Fibroblast of peridontal ligament (primary cell): ENCODE measurements around the gene MAPK11.

Experiments used
- DNase-seq: peaks from one replicate; pipeline ENCODE4 v3.0.0-alpha.2; 2010; ENCODE audit errors: extremely low read depth

Gene MAPK11

DNA sequence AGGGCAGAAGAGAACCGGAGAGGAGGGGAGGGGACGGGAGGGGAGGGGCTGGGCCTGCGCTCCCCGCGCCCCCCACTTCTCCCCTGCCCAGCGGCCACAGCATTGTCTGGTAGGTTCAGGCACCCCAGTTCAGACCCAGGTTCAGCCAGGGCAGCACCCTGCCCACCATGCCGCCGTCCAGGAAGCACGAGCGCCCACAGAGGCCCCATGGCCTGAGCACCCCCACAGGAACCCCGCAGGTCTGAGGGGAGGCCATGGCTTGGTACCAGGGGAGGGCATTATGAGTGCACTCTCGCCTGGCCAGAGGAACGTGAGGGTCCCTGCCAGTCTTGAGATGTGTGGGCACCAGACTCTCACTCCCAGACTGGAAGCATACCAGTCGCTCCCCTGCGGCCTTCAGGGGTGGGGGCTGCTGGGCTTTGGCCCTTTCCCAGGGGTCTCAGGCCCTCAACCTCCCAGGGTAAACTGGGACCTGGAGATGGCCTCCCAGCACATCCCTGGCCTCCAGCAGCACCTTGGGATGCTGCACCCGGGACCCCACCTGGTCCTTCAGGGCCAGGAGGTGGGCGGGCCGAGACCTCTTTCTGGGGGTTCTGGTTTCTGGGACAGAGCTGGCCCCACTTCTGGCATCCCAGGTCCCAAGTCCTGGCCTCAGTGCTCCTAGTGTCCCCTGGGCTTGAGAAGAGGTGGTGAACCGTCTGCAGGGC lies 37.9 kb upstream of the MAPK11 start:
- no peak for DNase-seq

DNA sequence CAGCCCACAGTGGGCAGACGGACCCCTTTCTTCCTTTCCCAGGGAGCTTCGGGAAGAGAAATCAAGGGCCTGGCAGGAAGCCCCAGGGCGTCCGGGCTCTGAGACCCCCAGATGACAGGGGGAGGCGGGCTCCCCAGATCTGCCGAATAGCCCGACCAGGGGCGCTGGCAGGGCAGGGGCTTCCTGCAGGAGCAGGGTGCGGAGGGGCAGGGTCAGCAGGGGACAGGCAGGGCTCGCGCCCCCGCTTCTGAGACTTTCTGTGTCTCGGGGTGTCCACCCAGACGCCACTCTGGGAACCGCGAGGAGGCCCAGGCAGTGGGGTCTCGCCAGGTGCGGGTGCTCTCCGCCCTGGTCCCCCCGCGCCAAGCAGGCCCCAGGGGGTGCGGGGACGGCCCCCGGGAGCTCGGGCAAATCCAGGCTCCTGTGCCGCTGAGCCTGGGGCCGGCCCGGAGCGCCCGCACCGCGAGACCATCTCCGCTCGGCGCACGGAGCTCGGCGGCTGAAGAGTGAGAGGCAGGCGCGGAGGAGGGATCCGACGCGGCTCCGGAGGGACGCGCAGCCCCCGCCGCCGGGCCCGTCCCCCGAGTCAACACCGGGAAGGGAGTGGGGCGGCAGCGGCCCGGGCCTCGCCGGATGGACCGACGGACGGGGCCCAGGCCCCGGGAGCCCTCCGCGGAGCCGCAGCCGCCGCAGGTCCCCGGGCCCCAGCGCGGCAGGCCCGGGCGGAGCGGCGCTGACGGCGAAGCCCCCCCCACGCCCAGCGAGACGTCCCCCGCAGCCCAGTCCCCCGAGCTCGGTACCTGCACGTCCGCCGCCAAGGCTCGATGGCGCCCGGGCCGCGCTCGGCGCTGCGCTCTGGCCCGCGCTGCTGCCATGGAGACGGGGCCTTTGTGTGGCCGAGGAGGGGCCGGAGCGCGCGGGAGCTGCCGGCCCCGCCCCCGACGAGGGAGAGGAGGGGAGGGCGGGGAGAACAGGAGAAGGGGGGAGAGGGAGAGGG lies 36.9 kb upstream of the MAPK11 start, which contains the start of gene PLXNB2:
Gene PLXNB2 (minus strand): TSS at position 894 of the 997 bp plus-strand sequence. CDS start 17,062 bp downstream, outside the sequence.
- DNase-seq, result peak; percentile 68

- peak; percentile 93 for DNase-seq
Observed at GRCh38 chr22:50305923-50306566, 35.9 kb upstream of the MAPK11 start.

DNA sequence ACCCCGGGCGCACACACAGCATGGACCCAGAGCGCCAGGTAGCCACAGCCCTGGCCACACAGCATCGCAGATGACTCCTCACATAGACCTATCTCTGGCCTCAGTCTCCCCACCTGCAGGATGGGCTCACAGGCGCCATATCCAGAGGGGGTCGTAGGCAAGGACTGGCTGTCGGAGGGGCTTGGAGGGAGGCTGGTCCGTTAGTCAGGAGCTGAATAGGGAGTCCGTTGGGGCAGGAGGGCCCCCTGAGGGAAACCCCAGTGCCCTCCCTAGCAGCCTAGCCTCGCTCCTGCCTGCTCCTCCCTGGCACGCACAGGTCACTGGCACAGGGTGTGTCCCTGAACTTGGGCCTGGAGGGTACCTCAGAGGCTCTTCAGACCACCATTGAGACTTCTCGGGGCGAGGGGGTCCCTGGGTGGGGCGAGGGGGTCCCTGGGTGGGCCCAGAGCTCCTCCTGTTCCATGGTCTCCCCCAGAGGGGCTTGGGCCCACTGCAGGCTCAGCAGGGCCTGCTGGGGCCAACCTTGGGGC lies 35.3 kb upstream of the MAPK11 start:
- DNase-seq, result no peak

DNA sequence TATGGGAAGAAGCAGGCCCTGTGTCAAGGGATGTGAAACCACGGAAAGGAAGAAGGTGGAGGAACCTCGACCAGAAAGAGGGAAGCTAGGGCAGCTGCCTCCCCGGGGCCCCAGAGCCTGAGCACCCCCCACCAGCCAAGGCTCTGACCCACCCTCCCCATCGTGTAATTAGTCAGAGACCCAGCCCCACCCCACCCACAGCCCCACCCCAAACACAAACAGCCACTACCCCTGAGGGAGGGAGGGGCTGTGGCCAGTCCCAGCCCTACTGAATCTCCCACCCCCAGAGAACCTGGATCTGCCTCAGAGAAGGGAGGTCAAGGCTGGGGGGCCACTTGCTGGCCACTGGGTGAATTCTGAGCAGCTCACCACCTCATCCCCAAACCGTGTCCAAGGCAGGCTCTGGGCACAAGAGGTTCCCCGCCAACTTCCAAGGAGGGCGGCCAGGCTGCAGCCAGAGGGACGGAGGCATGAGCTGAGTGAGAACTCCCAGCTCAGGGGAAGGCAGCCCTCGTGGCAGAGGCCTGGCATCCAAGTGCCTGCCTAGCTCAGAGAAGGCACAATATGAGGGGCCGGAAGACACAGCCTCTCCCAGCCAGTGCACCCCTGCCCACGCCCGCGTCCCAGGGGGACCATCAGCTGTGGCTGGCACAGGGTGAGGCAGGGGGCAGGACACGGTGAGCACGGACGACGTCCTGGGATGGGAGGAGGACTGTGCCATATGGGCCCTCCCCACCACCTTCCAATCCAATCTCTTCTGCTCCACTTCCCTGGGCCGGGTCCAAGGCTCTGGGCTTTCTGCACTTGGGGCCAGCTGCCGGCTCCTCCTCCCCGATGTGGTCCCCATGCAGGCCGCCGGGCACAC lies 34.6 kb upstream of the MAPK11 start:
- DNase-seq, result no peak

- DNase-seq, result no peak
Observed at GRCh38 chr22:50303848-50304527, 33.8 kb upstream of the MAPK11 start.

DNA sequence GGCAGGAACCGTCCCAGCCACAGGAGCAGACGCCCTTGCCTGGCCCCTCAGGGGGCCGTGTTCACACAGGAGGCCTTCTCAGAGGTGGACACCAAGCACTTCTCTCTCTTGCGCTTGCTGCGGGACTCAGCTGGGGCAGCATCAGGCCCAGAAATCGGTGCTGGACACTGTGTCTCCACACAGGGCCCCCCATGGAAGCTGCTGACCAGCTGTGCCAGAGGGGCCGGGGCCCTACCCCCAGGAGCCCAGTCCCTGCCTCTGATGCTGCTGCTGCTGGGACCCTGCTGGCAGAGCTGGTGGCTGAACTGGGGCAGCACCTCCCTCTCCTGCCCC lies 33.3 kb upstream of the MAPK11 start:
- DNase-seq, result no peak

DNA sequence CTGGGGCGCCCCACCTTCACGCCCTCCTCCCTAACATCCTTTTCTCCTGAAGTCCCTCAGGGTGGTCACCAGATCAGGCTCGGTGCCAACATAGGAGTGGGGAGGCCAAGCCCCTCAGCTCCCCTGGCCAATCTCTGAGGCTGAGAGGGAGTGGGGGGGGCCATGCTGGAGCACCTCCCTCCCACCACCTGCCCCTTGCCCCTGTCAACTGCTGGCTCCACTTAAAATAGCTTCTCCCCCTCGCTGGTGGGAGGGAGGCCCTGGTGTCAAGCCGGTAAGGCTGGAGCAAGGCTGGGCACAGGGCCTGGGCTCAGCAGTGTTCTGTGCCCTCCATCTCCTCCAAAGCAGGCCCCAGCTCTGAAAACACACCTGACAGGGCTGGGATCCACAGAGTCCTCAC lies 32.4 kb upstream of the MAPK11 start:
- DNase-seq, result no peak

DNA sequence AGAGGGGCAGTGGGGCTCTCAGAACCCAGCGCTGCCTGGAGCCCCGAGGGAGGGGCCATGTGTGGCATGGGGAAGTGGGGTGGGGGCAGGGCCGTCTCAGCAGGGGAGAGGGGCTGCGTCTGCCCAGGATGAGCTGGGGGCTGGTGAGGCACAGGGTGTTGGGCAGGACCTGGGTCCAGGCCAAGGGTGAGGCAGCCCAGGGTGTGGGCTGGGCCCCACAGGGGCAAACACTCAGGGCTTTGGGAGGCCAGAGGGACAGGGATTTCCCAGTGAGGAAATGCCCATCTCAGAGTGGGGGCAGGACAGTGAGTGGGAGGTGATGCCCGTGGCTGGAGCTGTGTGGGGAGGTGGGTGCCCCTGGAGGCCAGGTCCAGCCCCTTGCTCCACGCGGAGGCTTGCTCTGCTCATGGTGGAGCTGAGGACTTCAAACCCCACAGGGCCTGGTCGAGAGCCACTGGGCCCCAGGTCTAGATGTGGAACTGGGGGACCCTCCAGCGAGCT lies 31.9 kb upstream of the MAPK11 start:
- DNase-seq, result no peak

GRCh38 chr22:50301581-50301991 lies 31.4 kb upstream of the MAPK11 start:
- DNase-seq, result no peak

DNA sequence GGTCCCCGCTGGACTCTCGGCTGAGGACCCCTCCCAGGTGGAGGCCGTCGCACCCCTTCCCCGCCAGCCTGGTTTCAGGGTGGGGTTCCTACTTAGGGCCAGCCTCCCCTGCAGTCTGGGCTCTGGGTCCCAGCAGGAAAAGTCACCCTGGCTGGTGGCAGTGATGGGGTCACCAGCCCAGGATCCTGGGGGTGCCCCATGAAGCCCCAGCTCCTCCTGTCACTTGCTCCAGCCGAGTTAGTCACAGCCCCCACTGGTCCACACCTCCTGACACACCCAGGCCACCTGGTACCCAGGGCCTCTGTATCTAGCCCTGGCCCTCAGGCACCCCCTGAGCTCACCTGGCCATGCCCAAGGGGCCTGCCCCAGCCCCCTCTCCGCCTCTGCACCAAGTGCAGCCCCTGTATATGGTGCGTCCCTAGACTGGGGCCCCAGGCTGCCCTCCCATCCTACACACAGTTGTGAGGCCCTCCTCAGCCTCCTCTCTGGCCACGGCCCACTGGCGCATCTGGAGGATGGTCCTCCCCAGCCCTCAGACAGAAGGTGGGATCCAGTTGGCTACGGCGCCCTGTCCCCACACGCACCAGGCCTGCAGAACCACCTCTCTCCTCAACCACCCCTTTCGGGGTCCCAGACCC lies 30.6 kb upstream of the MAPK11 start:
- DNase-seq, result no peak

GRCh38 chr22:50299785-50300619 lies 29.8 kb upstream of the MAPK11 start:
- no peak for DNase-seq

- no peak for DNase-seq
Observed at GRCh38 chr22:50298937-50299784, 29.0 kb upstream of the MAPK11 start.

GRCh38 chr22:50298266-50298637 lies 28.1 kb upstream of the MAPK11 start:
- no peak for DNase-seq

GRCh38 chr22:50297510-50298265 lies 27.5 kb upstream of the MAPK11 start:
- no peak for DNase-seq

GRCh38 chr22:50296658-50297490 lies 26.7 kb upstream of the MAPK11 start:
- no peak for DNase-seq

DNA sequence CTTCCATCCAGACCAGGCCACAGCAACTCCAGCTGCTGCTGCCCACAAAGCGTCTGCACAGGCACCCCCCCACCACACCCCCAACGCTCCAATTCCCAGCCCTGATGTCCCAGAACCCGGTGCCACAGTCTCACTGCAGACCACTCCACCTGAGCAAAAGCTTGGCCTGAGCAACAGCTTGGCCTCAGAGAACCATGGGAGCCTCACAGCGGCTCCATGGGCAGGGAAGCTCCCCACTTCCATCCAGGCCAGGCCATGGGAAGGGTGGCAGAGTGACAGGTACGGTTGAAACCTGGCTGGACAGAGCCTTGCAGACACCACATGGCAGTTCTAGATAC lies 24.1 kb upstream of the MAPK11 start:
- DNase-seq, result no peak
